Activated B cell treated with CpG ODN at 0.5 μM for 24 hours (primary cell): ENCODE data around the gene GALNT16. TPM values are rescaled to one million over a fixed set of nuclear protein-coding genes. Genes with fewer than 3 reads are reported as not detected.

Source experiments
- ATAC-seq: fragments of 200-7000 bp; cut with Tn5 transposase; one replicate; pipeline ENCODE4 v1.10.0; 2021; ENCODE audit warnings: low read depth, mild to moderate bottlenecking, moderate library complexity
- CTCF ChIA-PET: fragments of 350-600 bp; sonication (Branson Sonifier 250); formaldehyde crosslinking; loops from one replicate; lab custom pipeline; 2021; ENCODE audit warnings: antibody characterized with exemption; lab: Charles Lee
- POLR2A ChIA-PET: fragments of 350-600 bp; sonication (Branson Sonifier 250); formaldehyde crosslinking; loops from one replicate; lab custom pipeline; 2021; ENCODE audit warnings: antibody characterized with exemption; lab: Charles Lee
- DNase-seq: peaks from one replicate; pipeline ENCODE4 v3.0.0; 2022
- H3K27ac Mint-ChIP-seq: one replicate; pipeline ENCODE4 v1.8.0; 2020; ENCODE audit warnings: mixed read lengths
- H3K27me3 Mint-ChIP-seq: one replicate; pipeline ENCODE4 v1.8.0; 2021; ENCODE audit warnings: mixed read lengths
- H3K36me3 Mint-ChIP-seq: one replicate; pipeline ENCODE4 v1.8.0; 2021; ENCODE audit warnings: low read depth, mixed read lengths
- H3K4me1 Mint-ChIP-seq: one replicate; pipeline ENCODE4 v1.8.0; 2021; ENCODE audit warnings: mixed read lengths
- H3K4me3 Mint-ChIP-seq: one replicate; pipeline ENCODE4 v1.8.0; 2020; ENCODE audit warnings: mild to moderate bottlenecking, mixed read lengths
- H3K9me3 Mint-ChIP-seq: one replicate; pipeline ENCODE4 v1.8.0; 2020; ENCODE audit warnings: mixed read lengths
- CTCF ChIP-seq: fragments of 200-600 bp; IDR thresholded peaks from one replicate; pipeline ENCODE4 v1.8.0; 2022; ENCODE audit warnings: antibody characterized with exemption, mild to moderate bottlenecking
- intact Hi-C: fragments of 100-400 bp; cut with micrococcal nuclease; formaldehyde crosslinking; loops from one replicate; pipeline ENCODE4 v1.15.1; 2024
- total RNA-seq: library from RNA; stranded (reverse); gene quantifications from 2 replicates; pipeline ENCODE4 v1.2.3, GENCODE V29; 2022

GALNT16 gene
- total RNA-seq, 1 donor from 2014 or later = 1.2 TPM

- ATAC-seq (no peak), DNase-seq (no peak)
- Mint-ChIP-seq H3K36me3 (peaks cover 46% of the 10 kb centered on the region), H3K27ac (no peak overlapping the region), H3K27me3 (no peaks in the 10 kb centered on the region), H3K4me3 (peak overlapping the region; percentile 89), H3K4me1 (peaks cover 61% of the 10 kb centered on the region), H3K9me3 (peaks cover 3% of the 10 kb centered on the region)
- POLR2A ChIA-PET = interaction anchor here (0.7 to 1.0 kb wide), 2 partner anchors 38 to 43 kb away, joined by 3 read pairs; no protein-coding TSS in a partner anchor
- no peak for TF ChIP-seq CTCF
- CTCF ChIA-PET = no interaction called here
- intact Hi-C loops = loop anchor here (2.0 to 5.0 kb wide), 4 partner anchors 29 to 1579 kb away; no protein-coding TSS in a partner anchor
Observed at GRCh38 chr14:69399750-69400149, 139.8 kb downstream of the GALNT16 start.

GRCh38 chr14:69400154-69400553 is 140.2 kb downstream of the GALNT16 start:
- Mint-ChIP-seq H3K27me3 (no peaks in the 10 kb centered on the region), H3K4me1 (peaks cover 59% of the 10 kb centered on the region), H3K36me3 (peaks cover 46% of the 10 kb centered on the region), H3K27ac (no peak overlapping the region), H3K4me3 (peak overlapping the region; percentile 89), H3K9me3 (peaks cover 4% of the 10 kb centered on the region)
- no peak for TF ChIP-seq CTCF
- CTCF ChIA-PET = no interaction called here
- POLR2A ChIA-PET = interaction anchor here (0.7 to 1.0 kb wide), 2 partner anchors 38 to 42 kb away, joined by 3 read pairs; no protein-coding TSS in a partner anchor
- ATAC-seq (no peak), DNase-seq (no peak)
- intact Hi-C loops = no loop called here

- ChIA-PET POLR2A (no interaction called here), CTCF (no interaction called here)
- Mint-ChIP-seq H3K4me1 (peaks cover 43% of the 10 kb centered on the region), H3K4me3 (no peak overlapping the region), H3K9me3 (peaks cover 4% of the 10 kb centered on the region), H3K27me3 (no peaks in the 10 kb centered on the region), H3K27ac (no peak overlapping the region), H3K36me3 (peaks cover 37% of the 10 kb centered on the region)
- intact Hi-C loops = no loop called here
- no peak for TF ChIP-seq CTCF
- ATAC-seq = no peak
- DNase-seq = no peak
Observed at GRCh38 chr14:69401841-69402240, 141.9 kb downstream of the GALNT16 start.

- POLR2A ChIA-PET = interaction anchor here (0.9 kb wide), 1 partner anchor 86 kb away, joined by 3 read pairs; no protein-coding TSS in a partner anchor
- Mint-ChIP-seq H3K4me1 (peaks cover 27% of the 10 kb centered on the region), H3K27me3 (no peaks in the 10 kb centered on the region), H3K9me3 (peaks cover 4% of the 10 kb centered on the region), H3K36me3 (peaks cover 34% of the 10 kb centered on the region), H3K4me3 (no peak overlapping the region), H3K27ac (no peak overlapping the region)
- DNase-seq = no peak
- CTCF ChIA-PET = no interaction called here
- no peak for ATAC-seq
- no peak for TF ChIP-seq CTCF
- intact Hi-C loops = no loop called here
Observed at GRCh38 chr14:69404478-69404877, 144.5 kb downstream of the GALNT16 start.

GRCh38 chr14:69404883-69405282 is 144.9 kb downstream of the GALNT16 start:
- Mint-ChIP-seq H3K9me3 (peaks cover 4% of the 10 kb centered on the region), H3K4me3 (no peak overlapping the region), H3K36me3 (peaks cover 34% of the 10 kb centered on the region), H3K27me3 (no peaks in the 10 kb centered on the region), H3K4me1 (peaks cover 23% of the 10 kb centered on the region), H3K27ac (no peak overlapping the region)
- POLR2A ChIA-PET = no interaction called here
- TF ChIP-seq CTCF = no peak
- DNase-seq (no peak), ATAC-seq (no peak)
- intact Hi-C loops = no loop called here
- CTCF ChIA-PET = no interaction called here
